Panc1 (cell line): ENCODE results near the gene XRCC6. TPM values are rescaled to one million over a fixed set of nuclear protein-coding genes. Genes with fewer than 3 reads are reported as not detected.

Experiments used
- ATAC-seq: fragments of 200-7000 bp; cut with Tn5 transposase; 2 replicates; pipeline ENCODE4 v1.9.1; 2020; ENCODE audit warnings: mild to moderate bottlenecking, moderate library complexity
- BruUV-seq: library from RNA; stranded (reverse); fragments of 400-500 nt; replicated peaks from 2 replicates; lab custom pipeline; 2021; lab: Mats Ljungman, UMichigan
- CTCF ChIA-PET: fragments of 300-600 bp; sonication (Branson Sonifier 250); formaldehyde crosslinking; loops from one replicate; lab custom pipeline; 2022; ENCODE audit warnings: antibody characterized with exemption; lab: Charles Lee
- POLR2A ChIA-PET: fragments of 300-600 bp; sonication (Branson Sonifier 250); formaldehyde crosslinking; loops from one replicate; lab custom pipeline; 2022; ENCODE audit warnings: antibody characterized with exemption; lab: Charles Lee
- DNase-seq: peaks from one replicate; pipeline ENCODE4 v3.0.0-alpha.2; 2010; ENCODE audit warnings: low read depth, low spot score
- H3K27ac ChIP-seq: 2 replicates; pipeline ENCODE4 v1.5.1; 2011; ENCODE audit warnings: mild to moderate bottlenecking, low read length, inconsistent platforms
- H3K27me3 ChIP-seq: fragments of 200-500 bp; sonication (Bioruptor generic); 2 replicates; pipeline ENCODE4 v1.6.0; 2014; ENCODE audit warnings: low read length, inconsistent platforms; ENCODE audit not compliant: control insufficient read depth, insufficient read depth
- H3K36me3 ChIP-seq: fragments of 200-500 bp; sonication (Bioruptor generic); 2 replicates; pipeline ENCODE4 v1.5.1; 2014; ENCODE audit warnings: inconsistent platforms, mild to moderate bottlenecking, low read length, moderate library complexity; ENCODE audit not compliant: control insufficient read depth, insufficient read depth
- H3K4me1 ChIP-seq: 2 replicates; pipeline ENCODE4 v1.5.1; 2011; ENCODE audit warnings: inconsistent platforms, mild to moderate bottlenecking, low read length, moderate library complexity; ENCODE audit not compliant: control insufficient read depth, insufficient read depth
- H3K4me3 ChIP-seq, 2 experiments: 2 replicates each; pipeline ENCODE4 v1.5.1; 2011 to 2012; ENCODE audit warnings: low read depth in 2 of 2, low read length in 2 of 2, mild to moderate bottlenecking in 2 of 2, inconsistent platforms in 1 of 2, moderate library complexity in 1 of 2
- H3K9me3 ChIP-seq: fragments of 200-500 bp; sonication (Bioruptor generic); 2 replicates; pipeline ENCODE4 v1.5.1; 2014; ENCODE audit warnings: low read depth, mild to moderate bottlenecking, inconsistent platforms, low read length, moderate library complexity; ENCODE audit not compliant: control insufficient read depth, insufficient read depth
- POLR2AphosphoS5 ChIP-seq: IDR thresholded peaks from 2 replicates; pipeline ENCODE4 v1.6.1; 2012; ENCODE audit warnings: mild to moderate bottlenecking, low read depth, low read length, moderate library complexity
- SIN3A ChIP-seq: IDR thresholded peaks from 2 replicates; pipeline ENCODE4 v1.6.1; 2012; ENCODE audit warnings: low read depth, mild to moderate bottlenecking, low read length, moderate library complexity, borderline replicate concordance; ENCODE audit not compliant: insufficient read depth
- TCF7L2 ChIP-seq: IDR thresholded peaks from 2 replicates; pipeline ENCODE4 v1.6.1; 2011; ENCODE audit warnings: mild to moderate bottlenecking, low read depth, low read length, inconsistent platforms
- in situ Hi-C: cut with HindIII; loops from 2 replicates; pipeline ENCODE4 v1.10.0; 2016; ENCODE audit warnings: low sequenced_read_pairs, low pct_unique_long_range_greater_than_20kb
- intact Hi-C: fragments of 100-400 bp; cut with micrococcal nuclease; formaldehyde crosslinking; loops from one replicate; pipeline ENCODE4 v1.10.0; 2022; ENCODE audit not compliant: unreplicated experiment
- total RNA-seq: library from RNA; stranded (reverse); gene quantifications from one replicate; pipeline ENCODE4 v1.2.1, GENCODE V29; 2021; ENCODE audit not compliant: unreplicated experiment
- TF ChIP-seq, protein P1 (sequence below), 2 experiments: IDR thresholded peaks; 2 replicates each; pipeline ENCODE4 v1.6.1; 2011 to 2012; ENCODE audit warnings: low read depth in 2 of 2, control low read depth in 1 of 2, low read length in 1 of 2, mild to moderate bottlenecking in 1 of 2, moderate library complexity in 1 of 2; ENCODE audit not compliant: insufficient read depth in 1 of 2
- TF ChIP-seq, protein P2 (sequence below): fragments of 450-650 bp; IDR thresholded peaks from 2 replicates; pipeline ENCODE4 v1.5.1; 2017; ENCODE audit warnings: mild to moderate bottlenecking

Gene XRCC6
- total RNA-seq, 1 experiment from 2014 or later: 287 TPM

GRCh38 chr22:41642331-41643110 lies 21.4 kb downstream of the XRCC6 start:
- ChIA-PET CTCF (interaction anchor here (0.6 kb wide), 1 partner anchor 65 kb away, joined by 5 read pairs; no protein-coding TSS in a partner anchor), POLR2A (no interaction called here)
- intact Hi-C loops (no loop called here), in situ Hi-C loops (no loop called here)
- DNase-seq (no peak), ATAC-seq (no peak)
- no peaks in the 10 kb centered on the region for H3K4me1 ChIP-seq
- H3K4me3 ChIP-seq: no peak overlapping the region
- H3K27me3 ChIP-seq: no peaks in the 10 kb centered on the region
- TSS peak; percentile 39 for BruUV-seq
- TF ChIP-seq POLR2AphosphoS5 (no peak), TCF7L2 (no peak), SIN3A (no peak)
- TF ChIP-seq, protein P1, sequence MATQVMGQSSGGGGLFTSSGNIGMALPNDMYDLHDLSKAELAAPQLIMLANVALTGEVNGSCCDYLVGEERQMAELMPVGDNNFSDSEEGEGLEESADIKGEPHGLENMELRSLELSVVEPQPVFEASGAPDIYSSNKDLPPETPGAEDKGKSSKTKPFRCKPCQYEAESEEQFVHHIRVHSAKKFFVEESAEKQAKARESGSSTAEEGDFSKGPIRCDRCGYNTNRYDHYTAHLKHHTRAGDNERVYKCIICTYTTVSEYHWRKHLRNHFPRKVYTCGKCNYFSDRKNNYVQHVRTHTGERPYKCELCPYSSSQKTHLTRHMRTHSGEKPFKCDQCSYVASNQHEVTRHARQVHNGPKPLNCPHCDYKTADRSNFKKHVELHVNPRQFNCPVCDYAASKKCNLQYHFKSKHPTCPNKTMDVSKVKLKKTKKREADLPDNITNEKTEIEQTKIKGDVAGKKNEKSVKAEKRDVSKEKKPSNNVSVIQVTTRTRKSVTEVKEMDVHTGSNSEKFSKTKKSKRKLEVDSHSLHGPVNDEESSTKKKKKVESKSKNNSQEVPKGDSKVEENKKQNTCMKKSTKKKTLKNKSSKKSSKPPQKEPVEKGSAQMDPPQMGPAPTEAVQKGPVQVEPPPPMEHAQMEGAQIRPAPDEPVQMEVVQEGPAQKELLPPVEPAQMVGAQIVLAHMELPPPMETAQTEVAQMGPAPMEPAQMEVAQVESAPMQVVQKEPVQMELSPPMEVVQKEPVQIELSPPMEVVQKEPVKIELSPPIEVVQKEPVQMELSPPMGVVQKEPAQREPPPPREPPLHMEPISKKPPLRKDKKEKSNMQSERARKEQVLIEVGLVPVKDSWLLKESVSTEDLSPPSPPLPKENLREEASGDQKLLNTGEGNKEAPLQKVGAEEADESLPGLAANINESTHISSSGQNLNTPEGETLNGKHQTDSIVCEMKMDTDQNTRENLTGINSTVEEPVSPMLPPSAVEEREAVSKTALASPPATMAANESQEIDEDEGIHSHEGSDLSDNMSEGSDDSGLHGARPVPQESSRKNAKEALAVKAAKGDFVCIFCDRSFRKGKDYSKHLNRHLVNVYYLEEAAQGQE (IDR thresholded peaks at IDR 0.05; ENCODE audit: insufficient read depth in 1 of 2, low read depth in 2 of 2, low read length in 1 of 2): no peak
- TF ChIP-seq, protein P2, sequence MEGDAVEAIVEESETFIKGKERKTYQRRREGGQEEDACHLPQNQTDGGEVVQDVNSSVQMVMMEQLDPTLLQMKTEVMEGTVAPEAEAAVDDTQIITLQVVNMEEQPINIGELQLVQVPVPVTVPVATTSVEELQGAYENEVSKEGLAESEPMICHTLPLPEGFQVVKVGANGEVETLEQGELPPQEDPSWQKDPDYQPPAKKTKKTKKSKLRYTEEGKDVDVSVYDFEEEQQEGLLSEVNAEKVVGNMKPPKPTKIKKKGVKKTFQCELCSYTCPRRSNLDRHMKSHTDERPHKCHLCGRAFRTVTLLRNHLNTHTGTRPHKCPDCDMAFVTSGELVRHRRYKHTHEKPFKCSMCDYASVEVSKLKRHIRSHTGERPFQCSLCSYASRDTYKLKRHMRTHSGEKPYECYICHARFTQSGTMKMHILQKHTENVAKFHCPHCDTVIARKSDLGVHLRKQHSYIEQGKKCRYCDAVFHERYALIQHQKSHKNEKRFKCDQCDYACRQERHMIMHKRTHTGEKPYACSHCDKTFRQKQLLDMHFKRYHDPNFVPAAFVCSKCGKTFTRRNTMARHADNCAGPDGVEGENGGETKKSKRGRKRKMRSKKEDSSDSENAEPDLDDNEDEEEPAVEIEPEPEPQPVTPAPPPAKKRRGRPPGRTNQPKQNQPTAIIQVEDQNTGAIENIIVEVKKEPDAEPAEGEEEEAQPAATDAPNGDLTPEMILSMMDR: no peak
- H3K36me3 ChIP-seq: peaks cover 23% of the 10 kb centered on the region; the same call in 1 of the 2 replicates
- H3K27ac ChIP-seq: no peak overlapping the region
- no peaks in the 10 kb centered on the region for H3K9me3 ChIP-seq

DNA sequence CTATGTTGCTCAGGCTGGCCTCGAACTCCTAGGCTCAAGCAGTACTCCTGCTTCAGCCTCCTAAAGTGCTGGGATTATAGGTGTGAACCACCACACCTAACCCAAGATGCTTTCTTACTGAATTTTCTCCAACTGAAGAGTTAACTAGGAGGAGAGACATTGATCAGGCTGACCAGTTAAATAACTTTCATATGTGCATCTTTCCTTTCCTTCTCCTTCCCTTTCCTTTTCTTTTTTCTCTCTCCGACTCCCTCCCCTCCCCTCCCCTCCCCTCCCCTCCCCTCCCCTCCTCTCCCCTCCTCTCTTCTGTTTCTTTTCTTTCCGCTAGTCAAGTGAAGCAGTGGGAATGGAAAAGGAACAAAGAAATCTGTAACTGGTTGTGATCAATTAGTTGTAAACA lies 26.7 kb downstream of the XRCC6 start:
- H3K9me3 ChIP-seq: no peaks in the 10 kb centered on the region
- intact Hi-C loops (no loop called here), in situ Hi-C loops (no loop called here)
- H3K27me3 ChIP-seq: no peaks in the 10 kb centered on the region
- no TSS peak for BruUV-seq
- H3K4me3 ChIP-seq: no peak overlapping the region
- no peak overlapping the region for H3K27ac ChIP-seq
- peaks cover 19% of the 10 kb centered on the region for H3K36me3 ChIP-seq
- H3K4me1 ChIP-seq: no peaks in the 10 kb centered on the region
- no peak for ATAC-seq
- POLR2A ChIA-PET: no interaction called here
- DNase-seq: no peak
- TF ChIP-seq SIN3A: no peak
- TF ChIP-seq TCF7L2: no peak
- TF ChIP-seq, protein P1 (IDR thresholded peaks at IDR 0.05; ENCODE audit: insufficient read depth in 1 of 2, low read depth in 2 of 2, low read length in 1 of 2): no peak
- no peak for TF ChIP-seq POLR2AphosphoS5
- TF ChIP-seq, protein P2: no peak
- CTCF ChIA-PET: no interaction called here
